Measurements from ENCODE around the gene SLK.

Gene SLK

GRCh38 chr10:104036518-104037260, 69.7 kb downstream of the SLK start:
- no peaks in the 10 kb centered on the region for H3K36me3 ChIP-seq (ENCODE audit: low read length)
- no peaks in the 10 kb centered on the region for H4K20me1 ChIP-seq (ENCODE audit: low read depth, low read length)
- no peak overlapping the region for H3K9ac ChIP-seq (ENCODE audit: low read length)
- no peaks in the 10 kb centered on the region for H3K79me2 ChIP-seq (ENCODE audit: insufficient read depth, low read length)
- TF ChIP-seq CTCF (IDR thresholded peaks at IDR 0.05; ENCODE audit: insufficient read depth, low read length, poor library complexity, severe bottlenecking) (no peak), EZH2phosphoT487 (conservative IDR thresholded peaks at IDR 0.05; ENCODE audit: low read length) (no peak)
- H3F3A ChIP-seq (ENCODE audit: insufficient read depth), result no peaks in the 10 kb centered on the region
- H3K27me3 ChIP-seq (ENCODE audit: low read length), result no peaks in the 10 kb centered on the region
- H3K4me2 ChIP-seq (ENCODE audit: low read depth, low read length, poor library complexity, severe bottlenecking), result no peak overlapping the region
- H3K9me3 ChIP-seq (ENCODE audit: insufficient read depth, low read length), result no peaks in the 10 kb centered on the region
- H3K4me3 ChIP-seq (ENCODE audit: insufficient read depth, low read length, poor library complexity, severe bottlenecking), result no peak overlapping the region
- H2AFZ ChIP-seq (ENCODE audit: low read depth, low read length, severe bottlenecking), result no peak overlapping the region
- no peak overlapping the region for H3K27ac ChIP-seq (ENCODE audit: low read depth, low read length)
- H3K9me2 ChIP-seq (replicated peaks; ENCODE audit: insufficient read depth, low read length), result no peaks in the 10 kb centered on the region

- no peak overlapping the region for H3K9ac ChIP-seq (ENCODE audit: low read length)
- H3K4me3 ChIP-seq (ENCODE audit: insufficient read depth, low read length, poor library complexity, severe bottlenecking), result no peak overlapping the region
- H3F3A ChIP-seq (ENCODE audit: insufficient read depth), result no peaks in the 10 kb centered on the region
- H4K20me1 ChIP-seq (ENCODE audit: low read depth, low read length), result no peaks in the 10 kb centered on the region
- H3K36me3 ChIP-seq (ENCODE audit: low read length), result no peaks in the 10 kb centered on the region
- no peaks in the 10 kb centered on the region for H3K9me2 ChIP-seq (replicated peaks; ENCODE audit: insufficient read depth, low read length)
- H2AFZ ChIP-seq (ENCODE audit: low read depth, low read length, severe bottlenecking), result no peak overlapping the region
- H3K79me2 ChIP-seq (ENCODE audit: insufficient read depth, low read length), result no peaks in the 10 kb centered on the region
- H3K4me2 ChIP-seq (ENCODE audit: low read depth, low read length, poor library complexity, severe bottlenecking), result no peak overlapping the region
- H3K27me3 ChIP-seq (ENCODE audit: low read length), result no peaks in the 10 kb centered on the region
- TF ChIP-seq CTCF (IDR thresholded peaks at IDR 0.05; ENCODE audit: insufficient read depth, low read length, poor library complexity, severe bottlenecking), result no peak
- TF ChIP-seq EZH2phosphoT487 (conservative IDR thresholded peaks at IDR 0.05; ENCODE audit: low read length), result no peak
- no peaks in the 10 kb centered on the region for H3K9me3 ChIP-seq (ENCODE audit: insufficient read depth, low read length)
- no peak overlapping the region for H3K27ac ChIP-seq (ENCODE audit: low read depth, low read length)
These were observed 70.5 kb downstream of the SLK start for GRCh38 chr10:104037261-104037951.

GRCh38 chr10:104038537-104038936, 71.6 kb downstream of the SLK start:
- Histone ChIP-seq H4K20me1 (ENCODE audit: low read depth, low read length) (no peaks in the 10 kb centered on the region), H3K36me3 (ENCODE audit: low read length) (no peaks in the 10 kb centered on the region), H3K9me2 (replicated peaks; ENCODE audit: insufficient read depth, low read length) (no peaks in the 10 kb centered on the region), H3K4me2 (ENCODE audit: low read depth, low read length, poor library complexity, severe bottlenecking) (no peak overlapping the region), H3K27me3 (ENCODE audit: low read length) (no peaks in the 10 kb centered on the region), H3K4me3 (ENCODE audit: insufficient read depth, low read length, poor library complexity, severe bottlenecking) (no peak overlapping the region), H2AFZ (ENCODE audit: low read depth, low read length, severe bottlenecking) (no peak overlapping the region), H3K9me3 (ENCODE audit: insufficient read depth, low read length) (no peaks in the 10 kb centered on the region), H3K27ac (ENCODE audit: low read depth, low read length) (no peak overlapping the region), H3K79me2 (ENCODE audit: insufficient read depth, low read length) (no peaks in the 10 kb centered on the region), H3K9ac (ENCODE audit: low read length) (no peak overlapping the region), H3F3A (ENCODE audit: insufficient read depth) (no peaks in the 10 kb centered on the region)
- TF ChIP-seq CTCF (IDR thresholded peaks at IDR 0.05; ENCODE audit: insufficient read depth, low read length, poor library complexity, severe bottlenecking) (no peak), EZH2phosphoT487 (conservative IDR thresholded peaks at IDR 0.05; ENCODE audit: low read length) (no peak)
